Head of caudate nucleus (tissue), 42 donors: Measurements from ENCODE around the gene SNU13.
"Not testable (repeated sequence)": the region's sequence is repeated elsewhere in the genome, so short reads cannot be mapped to it uniquely, and the experiment has no call there.

Source experiments
- DNase-seq, 42 donors: peaks; one replicate each; pipeline versions ENCODE4 v3.0.0 to v3.0.0-alpha.2; 2020 to 2021; ENCODE audit warnings: mixed read lengths in 7 of 42
- intact Hi-C: fragments of 100-400 bp; cut with DNase I; formaldehyde crosslinking; loops from one replicate; pipeline ENCODE4 v1.15.0; 2022

SNU13 gene

GRCh38 chr22:41688365-41689211 lies at the start of gene SNU13:
Gene SNU13, minus strand, starts transcription at chr22:41688867. Its CDS starts 71 bp downstream, at chr22:41688796.
- intact Hi-C loops: no loop called here
- peak; percentile 82 to 97 (median 92) for DNase-seq

- DNase-seq, intact Hi-C loops: not testable (repeated sequence)
Measured at GRCh38 chr22:41733241-41733640, 44.6 kb upstream of the SNU13 start.

GRCh38 chr22:41732096-41732772 lies 43.6 kb upstream of the SNU13 start:
- no peak for DNase-seq
- intact Hi-C loops: no loop called here

GRCh38 chr22:41731609-41732008 lies 42.9 kb upstream of the SNU13 start:
- DNase-seq: no peak
- intact Hi-C loops: no loop called here

GRCh38 chr22:41725510-41726110 lies 36.9 kb upstream of the SNU13 start:
- no peak for DNase-seq

GRCh38 chr22:41722496-41722895 lies 33.8 kb upstream of the SNU13 start:
- intact Hi-C loops: no loop called here

More at GRCh38 chr22:41725510-41726110, 36.9 kb upstream of the SNU13 start:
- intact Hi-C loops: no loop called here

GRCh38 chr22:41713004-41713403 lies 24.3 kb upstream of the SNU13 start:
- intact Hi-C loops: no loop called here
- DNase-seq: no peak

More at GRCh38 chr22:41722496-41722895, 33.8 kb upstream of the SNU13 start:
- DNase-seq: no peak

GRCh38 chr22:41709341-41709740 lies 20.7 kb upstream of the SNU13 start:
- intact Hi-C loops: no loop called here
- no peak for DNase-seq

- DNase-seq: no peak
- intact Hi-C loops: no loop called here
Measured at GRCh38 chr22:41702763-41703162, 14.1 kb upstream of the SNU13 start.

- intact Hi-C loops: no loop called here
- DNase-seq: no peak
Measured at GRCh38 chr22:41700108-41700364, 11.4 kb upstream of the SNU13 start.

GRCh38 chr22:41699264-41700107 lies 10.8 kb upstream of the SNU13 start, which contains the start of gene MEI1:
Gene MEI1, plus strand, starts transcription at chr22:41699503. Its CDS starts 36 bp downstream, at chr22:41699539.
- peak; percentile 70 to 95 (median 88) for DNase-seq
- intact Hi-C loops: no loop called here

GRCh38 chr22:41697126-41697775 lies 8.6 kb upstream of the SNU13 start:
- intact Hi-C loops: loop anchor here (2.0 kb wide), 1 partner anchor 244 kb away; no protein-coding TSS in a partner anchor
- peak; percentile 81 to 99 (median 94) for DNase-seq

- DNase-seq: peak in 3 of 42 donors; percentile 8 to 21 (median 11)
- intact Hi-C loops: loop anchor here (2.0 kb wide), 1 partner anchor 244 kb away; no protein-coding TSS in a partner anchor
Measured at GRCh38 chr22:41696703-41697102, 8.0 kb upstream of the SNU13 start.

GRCh38 chr22:41695211-41695610 lies 6.5 kb upstream of the SNU13 start:
- no peak for DNase-seq
- intact Hi-C loops: no loop called here

GRCh38 chr22:41690476-41690875 lies 1.8 kb upstream of the SNU13 start:
- intact Hi-C loops: no loop called here
- DNase-seq: no peak

- peak in 4 of 42 donors; percentile 7 to 15 (median 11) for DNase-seq
- intact Hi-C loops: no loop called here
Measured at GRCh38 chr22:41687901-41688364, 734 bp downstream of the SNU13 start.

- intact Hi-C loops, DNase-seq: not testable (repeated sequence)
Measured at GRCh38 chr22:41686890-41687289, 1.8 kb downstream of the SNU13 start.

- intact Hi-C loops: no loop called here
- DNase-seq: no peak
Measured at GRCh38 chr22:41684194-41684593, 4.5 kb downstream of the SNU13 start.
